SH-SY5Y (cell line): ENCODE measurements around the gene OBSCN.

Experiments
- GATA2 ChIP-seq: IDR thresholded peaks from 2 replicates; pipeline ENCODE4 v1.6.1; 2011; ENCODE audit warnings: mild to moderate bottlenecking, low read depth, low read length
- GATA3 ChIP-seq: IDR thresholded peaks from 2 replicates; pipeline ENCODE4 v1.6.1; 2011; ENCODE audit warnings: low read depth, mild to moderate bottlenecking, low read length, moderate library complexity

The OBSCN gene

DNA sequence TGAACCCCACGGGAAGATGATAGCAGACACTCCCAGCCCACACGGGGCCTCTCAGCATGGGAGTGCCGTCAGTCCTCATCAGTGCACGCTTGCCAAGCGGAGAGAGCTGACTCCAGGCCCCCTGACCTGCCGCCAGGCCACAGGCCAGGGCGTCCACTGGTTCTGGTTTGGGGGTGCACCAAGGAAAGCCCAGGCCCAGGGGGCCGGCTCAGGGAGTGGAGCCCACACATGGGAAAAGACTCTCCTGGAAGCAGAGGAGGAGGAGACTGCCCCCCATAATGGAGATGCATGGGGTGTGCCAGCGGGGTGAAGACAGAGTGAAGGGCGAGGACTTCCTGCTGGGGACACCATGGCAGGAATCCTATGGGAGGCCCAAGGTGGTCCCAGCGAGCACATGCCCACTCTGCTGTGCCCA, 192.4 kb downstream of the OBSCN start:
- no peak for TF ChIP-seq GATA3

DNA sequence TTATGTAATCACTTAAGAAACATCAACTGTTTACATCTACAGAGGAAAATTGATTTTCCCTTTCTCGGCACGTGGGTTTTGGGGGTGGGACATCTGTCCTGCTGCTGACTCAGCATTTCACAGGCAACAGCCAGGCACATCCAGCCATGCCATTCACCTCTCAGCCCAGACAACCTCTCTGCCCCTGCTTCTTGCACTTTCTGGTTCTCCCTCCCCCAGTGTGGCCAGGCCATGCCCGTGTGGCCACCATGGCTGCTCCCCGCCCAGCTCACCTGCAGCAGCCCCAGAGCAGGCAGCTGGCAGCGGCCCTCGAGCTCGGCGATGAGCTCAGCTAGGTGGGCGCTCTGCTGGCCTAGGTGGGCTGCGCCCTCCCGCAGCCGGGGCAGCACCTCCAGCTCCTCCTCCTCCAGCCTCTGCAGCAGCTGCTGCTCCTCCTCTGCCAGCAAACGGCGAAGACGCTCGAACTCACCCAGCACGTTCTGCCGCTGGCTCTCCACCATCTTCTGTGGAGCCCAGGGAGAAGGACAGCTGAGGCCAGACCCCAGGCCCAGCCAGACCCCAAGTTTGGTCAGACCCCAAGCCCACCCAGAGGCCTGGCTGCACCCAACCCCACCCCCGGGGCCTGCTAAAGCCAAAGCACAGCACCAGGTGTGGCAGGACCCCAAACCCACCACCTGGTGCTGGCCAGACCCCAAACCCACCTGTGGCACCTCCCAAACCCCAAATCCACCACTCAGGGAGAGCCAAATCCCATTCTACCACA, 193.0 kb downstream of the OBSCN start:
- no peak for TF ChIP-seq GATA3
- TF ChIP-seq GATA2, result no peak

DNA sequence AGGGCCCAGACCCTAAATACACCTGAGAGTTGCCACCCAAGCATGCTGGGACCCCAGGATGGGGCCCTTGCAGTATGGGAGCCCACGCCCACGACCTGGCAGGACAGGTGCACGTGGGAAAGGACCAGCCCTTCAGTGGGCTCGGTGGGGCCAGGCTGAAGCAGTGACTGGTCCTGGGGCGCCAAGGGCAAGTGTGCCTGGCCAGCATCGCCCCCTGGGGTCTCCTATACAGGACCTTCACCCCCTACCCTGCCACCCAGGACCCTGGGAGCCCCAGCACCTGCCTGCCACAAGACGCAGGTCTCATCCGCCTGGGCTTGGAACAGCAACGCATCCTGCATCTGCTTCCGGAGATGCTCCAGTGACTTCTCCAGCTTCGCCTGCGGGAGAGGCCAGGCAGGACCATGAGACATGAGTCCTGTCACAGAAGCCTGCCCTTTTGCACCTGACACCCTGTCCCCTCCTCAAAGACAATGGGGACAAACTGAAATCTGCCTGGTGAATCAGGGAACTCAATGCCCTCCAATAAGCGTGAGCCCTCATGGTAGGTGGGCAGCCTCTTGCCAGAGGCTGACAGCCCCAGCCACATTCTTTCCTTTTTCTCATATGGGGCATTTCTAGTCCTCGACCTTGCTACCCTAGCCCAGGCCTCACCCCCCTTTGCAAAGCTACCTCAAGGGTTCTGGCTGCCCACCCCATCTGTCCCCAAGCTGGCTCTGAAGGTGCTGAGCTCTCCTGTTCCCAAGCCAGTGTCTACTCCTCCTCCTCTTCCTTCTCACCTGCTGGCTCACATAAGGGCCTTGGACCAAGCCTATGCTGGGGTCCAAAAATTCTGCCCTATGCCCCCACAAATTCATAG, 194.2 kb downstream of the OBSCN start:
- no peak for TF ChIP-seq GATA3
- TF ChIP-seq GATA2, result no peak

DNA sequence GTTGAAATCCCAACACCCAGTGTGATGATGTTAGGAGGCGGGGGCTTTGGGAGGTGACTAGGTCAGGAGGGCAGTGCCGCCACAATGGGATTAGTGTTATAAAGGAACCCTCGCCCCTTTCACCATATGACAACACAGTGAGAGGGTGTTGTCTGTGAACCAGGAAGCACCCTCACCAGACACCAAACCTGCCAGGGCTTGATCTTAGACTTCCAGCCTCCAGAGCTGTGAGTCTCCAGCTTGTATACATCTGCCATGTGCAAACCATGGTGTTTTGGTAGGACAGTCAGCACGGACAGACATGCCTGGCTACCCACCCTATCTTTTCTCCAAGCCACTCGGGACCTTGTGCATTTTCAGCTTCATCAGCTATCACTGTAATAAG, 194.8 kb downstream of the OBSCN start:
- TF ChIP-seq GATA2 (no peak), GATA3 (no peak)

DNA sequence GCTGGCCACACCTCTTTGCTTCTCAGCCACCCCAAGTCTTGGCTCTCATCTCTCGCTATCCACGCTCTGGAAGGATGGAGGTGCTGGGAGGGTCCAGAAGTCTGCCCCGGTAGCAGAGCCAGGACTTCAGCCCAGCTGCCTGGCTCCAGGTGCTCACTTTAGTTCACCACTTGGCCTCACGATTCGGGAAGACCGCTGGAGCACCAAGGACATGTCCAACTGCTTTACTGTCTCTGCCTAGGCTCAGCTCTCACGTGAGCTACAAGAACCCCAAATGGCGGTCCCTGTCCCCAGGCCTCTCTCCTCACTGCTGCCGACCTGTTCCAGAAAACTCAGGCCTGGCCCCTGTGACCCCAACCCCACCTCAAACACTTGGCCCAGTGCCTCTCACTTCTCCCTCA, 195.4 kb downstream of the OBSCN start:
- TF ChIP-seq GATA3, result no peak
- TF ChIP-seq GATA2, result no peak

DNA sequence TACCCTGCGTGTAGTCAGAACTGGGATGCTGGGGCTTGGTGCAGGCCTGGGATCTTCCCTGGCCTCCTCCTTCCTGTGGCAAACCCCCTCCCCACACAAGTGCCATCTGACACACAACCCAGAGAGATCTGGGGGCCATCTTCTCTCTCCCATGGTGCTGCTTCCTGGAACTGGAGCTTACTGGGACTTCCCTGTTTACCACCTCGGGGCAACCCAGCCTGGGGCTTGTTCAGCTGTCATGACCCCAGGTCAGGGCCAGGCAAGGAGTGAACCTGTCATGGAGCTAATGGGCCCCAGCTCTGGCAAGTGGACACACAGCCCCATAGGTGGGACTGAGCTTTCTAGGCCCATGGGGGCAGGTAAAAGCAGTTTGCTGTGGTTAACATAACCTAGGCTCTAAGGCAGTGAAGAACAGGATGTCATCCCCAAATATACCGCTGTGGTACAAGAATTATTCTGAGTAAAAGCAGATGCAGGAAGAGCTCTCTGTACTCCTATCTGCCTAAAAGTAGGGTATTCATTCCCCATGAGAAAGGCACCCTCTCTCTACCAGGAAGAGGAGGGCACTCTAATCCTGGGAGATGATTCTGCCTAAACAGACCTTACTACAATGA, 196.4 kb downstream of the OBSCN start:
- TF ChIP-seq GATA3 (no peak), GATA2 (no peak)

DNA sequence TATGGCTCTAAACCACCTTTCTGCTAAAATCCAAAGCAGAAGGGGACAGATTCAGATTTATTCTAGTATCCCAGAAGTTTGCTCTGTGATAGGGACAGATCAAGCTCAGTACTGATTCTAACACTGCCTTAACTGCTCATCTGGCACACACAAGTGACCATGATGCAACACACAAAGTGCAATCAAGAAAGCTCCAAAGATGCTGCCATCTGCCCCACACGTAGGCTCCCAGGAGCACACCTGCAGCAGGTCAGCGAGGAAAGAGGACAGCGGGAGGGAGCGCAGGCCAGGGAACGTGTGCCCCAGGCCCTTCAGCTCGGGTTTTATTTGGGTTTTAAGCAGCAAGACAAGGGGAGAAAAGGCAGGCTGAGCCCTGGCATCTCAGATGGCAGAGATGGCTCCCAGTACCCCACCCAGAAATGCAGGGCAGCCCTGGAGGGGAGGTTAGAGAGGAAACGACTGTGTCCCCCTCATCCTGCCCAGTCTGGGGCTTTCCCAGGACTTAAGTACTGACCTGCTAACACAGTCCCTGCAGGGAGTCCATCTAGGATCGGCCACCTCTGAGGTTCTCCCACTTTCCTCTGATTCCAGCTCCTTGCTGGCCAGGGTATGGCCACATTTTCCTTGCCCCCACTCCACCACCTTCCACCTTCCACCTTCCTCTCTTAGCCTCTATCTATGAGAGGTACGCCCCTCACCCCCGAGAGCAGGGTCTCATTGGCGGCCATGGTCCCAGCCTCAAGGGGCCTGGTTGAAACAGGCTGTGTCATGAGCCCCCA, 197.5 kb downstream of the OBSCN start:
- TF ChIP-seq GATA2, result no peak
- no peak for TF ChIP-seq GATA3

DNA sequence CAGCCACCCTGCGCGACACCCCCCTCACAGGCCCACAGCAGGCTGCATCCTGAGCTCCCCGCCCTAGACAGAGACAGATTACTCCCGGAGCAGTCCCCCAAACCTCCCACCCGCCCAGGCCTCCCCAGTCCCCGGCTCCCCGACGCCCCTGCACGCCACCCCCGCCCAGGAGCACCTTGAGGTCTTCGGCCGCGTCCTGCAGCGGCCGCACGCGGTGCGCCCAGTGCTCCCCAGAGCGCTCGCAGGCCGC, 198.1 kb downstream of the OBSCN start:
- TF ChIP-seq GATA2 (no peak), GATA3 (no peak)

DNA sequence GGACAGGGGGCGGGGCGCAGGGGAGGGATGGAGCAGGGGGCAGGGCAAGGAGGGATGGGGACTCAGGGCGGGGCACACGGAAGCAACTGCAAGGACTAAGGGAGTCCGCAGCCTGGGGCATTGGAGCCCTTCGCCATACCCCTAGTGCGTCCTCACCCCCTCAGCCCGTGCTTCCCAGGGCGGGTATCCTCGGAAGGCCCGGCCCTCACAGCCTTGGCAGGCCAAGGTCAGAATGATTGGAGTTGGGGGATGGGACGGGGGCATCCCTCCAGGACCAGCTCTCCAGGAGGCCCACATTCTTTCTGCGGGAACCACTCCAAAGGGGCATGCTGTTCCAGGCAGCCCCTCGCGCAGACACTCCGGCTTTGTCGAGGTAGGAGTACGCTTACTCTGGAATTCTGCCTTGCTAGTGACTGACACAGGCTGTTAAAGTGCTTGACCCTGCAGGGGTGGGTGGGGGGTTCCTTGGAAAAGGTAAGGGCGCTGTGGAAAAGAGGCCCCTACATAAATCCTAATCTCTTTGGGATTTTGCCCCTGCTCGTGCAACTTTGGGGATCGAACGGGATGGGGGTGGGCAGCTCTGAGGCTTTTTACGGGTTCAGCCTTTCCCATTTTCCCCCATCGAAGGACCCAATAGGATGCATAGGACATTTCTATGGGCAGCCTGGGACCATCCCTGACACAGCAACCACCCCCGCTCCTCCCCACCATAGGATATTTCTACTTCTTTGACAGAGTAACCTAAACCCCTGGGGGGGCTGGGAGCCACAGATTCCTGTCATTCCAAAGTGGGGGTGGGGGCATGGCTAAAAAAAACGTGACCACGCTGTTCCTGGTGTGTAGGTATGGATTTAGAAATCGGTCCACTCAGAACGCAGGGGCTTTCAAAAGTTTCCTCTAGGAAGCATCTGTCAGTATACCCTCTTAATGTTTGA, 199.5 kb downstream of the OBSCN start:
- TF ChIP-seq GATA2, result no peak
- no peak for TF ChIP-seq GATA3

DNA sequence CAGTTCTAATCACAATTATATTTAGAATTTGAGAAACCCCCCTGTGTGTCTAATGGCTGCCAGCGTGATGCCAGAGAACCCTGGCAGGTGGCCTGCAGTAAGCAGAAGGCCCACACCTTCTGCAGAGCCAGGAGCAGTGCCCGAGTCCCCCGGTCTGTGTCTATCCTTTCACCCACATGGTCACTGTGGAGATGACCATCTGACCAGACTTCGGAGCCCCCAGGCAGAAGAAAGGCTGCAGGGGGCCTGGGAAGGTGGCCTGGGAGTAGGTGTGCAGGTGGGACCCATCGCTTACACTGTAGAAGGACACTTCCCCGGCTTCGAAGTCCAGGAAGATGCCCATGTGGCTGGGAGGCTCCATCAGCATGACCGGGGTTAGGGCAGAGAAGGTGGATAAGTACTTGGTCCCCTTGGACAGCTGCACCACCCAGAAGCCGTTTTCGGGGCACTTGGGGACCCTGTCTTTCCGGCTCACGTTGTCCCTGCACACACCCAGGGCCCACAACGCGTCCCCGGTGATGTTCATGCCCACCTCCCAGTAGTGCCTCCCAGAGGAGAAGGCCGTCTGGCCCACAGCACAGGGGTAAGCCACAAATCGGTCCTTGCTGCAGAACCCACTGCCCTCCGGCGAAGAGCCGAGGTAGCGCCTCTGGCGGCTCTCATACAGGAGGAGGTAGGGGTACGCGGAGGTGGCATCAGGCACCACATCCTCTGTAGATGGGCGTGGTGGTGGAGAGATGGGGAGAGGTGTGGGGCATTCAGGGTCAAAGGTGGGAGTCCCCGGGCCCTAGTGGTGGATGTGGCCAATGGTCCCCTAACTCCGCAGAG, 200.4 kb downstream of the OBSCN start:
- TF ChIP-seq GATA2, result no peak
- TF ChIP-seq GATA3, result no peak

DNA sequence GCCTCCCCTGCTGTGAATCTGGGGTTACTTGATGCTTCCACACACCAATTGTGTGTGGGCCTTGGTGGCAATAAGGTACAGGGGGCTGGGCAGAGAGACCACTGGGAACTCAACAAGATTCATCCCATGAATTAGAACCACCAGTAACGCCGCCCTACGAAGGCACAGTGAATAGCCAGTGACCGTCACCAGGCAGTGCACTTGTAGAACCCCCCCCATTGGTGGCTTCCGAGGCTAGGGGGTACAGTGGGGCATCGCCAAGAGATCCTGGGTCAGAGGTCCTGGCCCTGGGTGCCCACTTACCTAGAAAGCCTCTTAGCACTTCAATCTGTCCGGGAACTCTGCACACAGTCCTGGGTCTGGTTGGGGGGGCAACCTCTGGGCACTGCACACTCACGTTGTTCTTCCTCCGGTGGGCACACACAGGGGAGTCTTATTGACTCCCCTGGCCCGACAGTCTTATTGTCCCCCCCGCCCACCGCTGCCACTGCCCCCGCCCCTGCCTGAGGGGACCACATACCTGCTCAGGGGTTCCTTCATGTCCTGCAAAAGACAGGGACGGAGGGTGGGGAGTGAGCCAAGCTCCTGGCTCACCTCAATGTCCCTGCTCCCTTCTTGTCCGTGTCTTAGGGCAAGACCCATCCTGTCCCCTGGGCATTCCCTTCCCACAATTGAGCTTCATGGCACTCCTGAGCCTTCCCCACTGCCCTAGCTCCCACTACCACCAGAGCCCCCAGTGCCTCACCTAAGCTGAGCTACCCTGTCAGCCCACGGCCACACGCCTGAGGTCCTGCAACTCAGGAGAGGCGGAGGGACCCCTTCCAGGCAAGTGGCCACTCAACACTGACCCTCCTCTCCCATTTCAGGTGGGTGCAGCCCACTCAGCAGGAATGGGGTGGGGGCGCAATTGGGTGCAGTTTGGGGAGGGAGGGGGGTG, 201.3 kb downstream of the OBSCN start:
- TF ChIP-seq GATA3 (no peak), GATA2 (no peak)

DNA sequence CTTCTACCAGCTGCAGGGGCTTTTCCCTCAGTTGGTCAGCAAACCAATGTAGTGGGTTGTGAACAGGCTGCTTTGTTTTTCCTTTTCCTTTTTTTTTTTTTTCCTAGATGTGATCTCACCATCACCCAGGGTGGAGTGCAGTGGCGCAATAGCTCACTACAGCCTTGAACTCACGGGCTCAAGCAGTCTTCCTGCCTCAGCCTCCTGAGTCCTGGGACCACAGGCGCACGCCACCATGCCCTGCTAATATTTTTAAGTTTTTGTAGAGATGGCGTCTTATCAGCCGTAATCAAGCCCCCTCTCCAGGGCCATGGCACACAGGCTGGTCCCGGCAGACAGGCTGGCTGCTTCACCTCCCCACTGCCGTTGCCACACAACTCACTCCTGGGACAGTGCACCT, 202.2 kb downstream of the OBSCN start:
- no peak for TF ChIP-seq GATA2
- TF ChIP-seq GATA3, result no peak
